Skeletal muscle tissue (tissue), 4 donors: ENCODE results near the gene CELF4. TPM values are rescaled to one million over a fixed set of nuclear protein-coding genes. Genes with fewer than 3 reads are reported as not detected.

Experiments used
- H3K27ac ChIP-seq: one replicate; pipeline ENCODE4 v1.7.0; 2013; ENCODE audit warnings: mild to moderate bottlenecking, low read depth, low read length, inconsistent platforms
- H3K27me3 ChIP-seq, 3 donors: one replicate each; pipeline ENCODE4 v1.7.0; 2013; ENCODE audit warnings: low read length in 3 of 3; ENCODE audit not compliant: control insufficient read depth in 3 of 3, insufficient read depth in 3 of 3
- H3K36me3 ChIP-seq, 3 donors: one replicate each; pipeline ENCODE4 v1.7.0; 2013; ENCODE audit warnings: low read length in 3 of 3; ENCODE audit not compliant: control insufficient read depth in 3 of 3, insufficient read depth in 3 of 3
- H3K4me1 ChIP-seq, 3 donors: one replicate each; pipeline ENCODE4 v1.7.0; 2013; ENCODE audit warnings: low read length in 3 of 3, mild to moderate bottlenecking in 3 of 3; ENCODE audit not compliant: control insufficient read depth in 3 of 3, insufficient read depth in 3 of 3
- H3K4me3 ChIP-seq, 3 donors: one replicate each; pipeline ENCODE4 v1.7.0; 2013; ENCODE audit warnings: low read length in 3 of 3
- H3K9ac ChIP-seq, 3 donors: one replicate each; pipeline ENCODE4 v1.7.0; 2013; ENCODE audit warnings: low read length in 3 of 3, mild to moderate bottlenecking in 3 of 3, moderate library complexity in 2 of 3, low read depth in 1 of 3
- H3K9me3 ChIP-seq, 3 donors: one replicate each; pipeline ENCODE4 v1.7.0; 2013; ENCODE audit warnings: low read length in 3 of 3; ENCODE audit not compliant: control insufficient read depth in 3 of 3
- total RNA-seq: library from RNA; depleted of rRNA; stranded (reverse); fragments of >200 nt; gene quantifications from one replicate; pipeline ENCODE4 v1.2.3, GENCODE V29; 2014
- donor health status: Osteomylitis.

Gene CELF4
- total RNA-seq, 1 donor from 2014 or later, result not detected

GRCh38 chr18:37541517-37541916, 24.1 kb downstream of the CELF4 start:
- H3K4me1 ChIP-seq, result no peaks in the 10 kb centered on the region
- no peaks in the 10 kb centered on the region for H3K9me3 ChIP-seq
- no peak overlapping the region for H3K4me3 ChIP-seq
- H3K36me3 ChIP-seq, result no peaks in the 10 kb centered on the region
- H3K9ac ChIP-seq, result no peak overlapping the region
- H3K27me3 ChIP-seq, result peaks cover 40 to 50% (median 43%) of the 10 kb centered on the region in 3 donors
- H3K27ac ChIP-seq, result no peak overlapping the region

- Histone ChIP-seq H3K27ac (no peak overlapping the region), H3K4me1 (peaks cover 0 to 4% (median 2%) of the 10 kb centered on the region in 3 donors), H3K4me3 (no peak overlapping the region), H3K9ac (no peak overlapping the region), H3K27me3 (peaks cover 44 to 55% (median 44%) of the 10 kb centered on the region in 3 donors), H3K36me3 (no peaks in the 10 kb centered on the region), H3K9me3 (no peaks in the 10 kb centered on the region)
Observed at GRCh38 chr18:37540424-37541138, 25.0 kb downstream of the CELF4 start.

- Histone ChIP-seq H3K4me3 (no peak overlapping the region), H3K9ac (no peak overlapping the region), H3K27me3 (peaks cover 50 to 55% (median 50%) of the 10 kb centered on the region in 3 donors), H3K9me3 (no peaks in the 10 kb centered on the region), H3K27ac (no peak overlapping the region), H3K36me3 (no peaks in the 10 kb centered on the region), H3K4me1 (peaks cover 0 to 4% (median 3%) of the 10 kb centered on the region in 3 donors)
Observed at GRCh38 chr18:37539236-37539635, 26.4 kb downstream of the CELF4 start.

GRCh38 chr18:37538526-37539205, 26.9 kb downstream of the CELF4 start:
- Histone ChIP-seq H3K27ac (no peak overlapping the region), H3K27me3 (peaks cover 48 to 55% (median 51%) of the 10 kb centered on the region in 3 donors), H3K9me3 (no peaks in the 10 kb centered on the region)

GRCh38 chr18:37537868-37538525, 27.6 kb downstream of the CELF4 start:
- no peaks in the 10 kb centered on the region for H3K36me3 ChIP-seq
- peaks cover 0 to 4% (median 3%) of the 10 kb centered on the region in 3 donors for H3K4me1 ChIP-seq
- H3K4me3 ChIP-seq, result no peak overlapping the region
- no peak overlapping the region for H3K27ac ChIP-seq
- no peaks in the 10 kb centered on the region for H3K9me3 ChIP-seq
- no peak overlapping the region for H3K9ac ChIP-seq
- H3K27me3 ChIP-seq, result peaks cover 43 to 51% (median 51%) of the 10 kb centered on the region in 3 donors

More at GRCh38 chr18:37538526-37539205, 26.9 kb downstream of the CELF4 start:
- no peak overlapping the region for H3K4me3 ChIP-seq
- no peaks in the 10 kb centered on the region for H3K36me3 ChIP-seq
- H3K9ac ChIP-seq, result no peak overlapping the region
- H3K4me1 ChIP-seq, result peaks cover 0 to 4% (median 3%) of the 10 kb centered on the region in 3 donors

GRCh38 chr18:37536656-37537055, 28.9 kb downstream of the CELF4 start:
- H3K27me3 ChIP-seq, result peaks cover 48 to 53% (median 53%) of the 10 kb centered on the region in 3 donors
- no peaks in the 10 kb centered on the region for H3K9me3 ChIP-seq
- H3K27ac ChIP-seq, result no peak overlapping the region
- no peak overlapping the region for H3K9ac ChIP-seq
- peaks cover 0 to 4% (median 3%) of the 10 kb centered on the region in 3 donors for H3K4me1 ChIP-seq
- no peaks in the 10 kb centered on the region for H3K36me3 ChIP-seq
- no peak overlapping the region for H3K4me3 ChIP-seq

DNA sequence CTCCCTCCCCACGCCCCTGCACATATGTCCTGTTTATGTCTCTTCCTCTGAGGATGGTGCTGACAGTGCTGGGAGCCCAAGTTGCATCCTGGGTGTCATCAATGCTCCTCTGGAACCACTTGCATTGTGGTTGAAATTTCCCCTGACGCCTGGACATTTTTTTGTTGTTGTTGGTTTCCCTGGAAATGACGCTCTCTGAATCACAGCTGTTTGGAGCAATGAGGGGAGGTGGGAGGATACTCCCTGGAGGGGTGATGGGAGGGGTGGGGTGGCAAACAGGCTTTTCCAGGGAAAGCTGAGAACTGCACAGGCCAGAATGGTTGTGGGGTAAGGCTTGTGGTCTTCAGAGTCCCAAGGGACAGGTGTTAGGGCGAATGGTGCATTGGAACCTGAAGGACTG, 29.6 kb downstream of the CELF4 start:
- peaks cover 48 to 59% (median 54%) of the 10 kb centered on the region in 3 donors for H3K27me3 ChIP-seq
- no peaks in the 10 kb centered on the region for H3K36me3 ChIP-seq
- H3K4me1 ChIP-seq, result peaks cover 0 to 4% (median 3%) of the 10 kb centered on the region in 3 donors
- H3K27ac ChIP-seq, result no peak overlapping the region
- no peak overlapping the region for H3K4me3 ChIP-seq
- H3K9ac ChIP-seq, result no peak overlapping the region
- no peaks in the 10 kb centered on the region for H3K9me3 ChIP-seq

- H3K27ac ChIP-seq, result no peak overlapping the region
- no peak overlapping the region for H3K9ac ChIP-seq
- peaks cover 44 to 62% (median 48%) of the 10 kb centered on the region in 3 donors for H3K27me3 ChIP-seq
- no peaks in the 10 kb centered on the region for H3K9me3 ChIP-seq
- no peaks in the 10 kb centered on the region for H3K36me3 ChIP-seq
- peaks cover 0 to 4% (median 3%) of the 10 kb centered on the region in 3 donors for H3K4me1 ChIP-seq
- no peak overlapping the region for H3K4me3 ChIP-seq
Observed at GRCh38 chr18:37534627-37535026, 31.0 kb downstream of the CELF4 start.

- no peak overlapping the region for H3K27ac ChIP-seq
- no peaks in the 10 kb centered on the region for H3K9me3 ChIP-seq
- H3K27me3 ChIP-seq, result peaks cover 46 to 61% (median 49%) of the 10 kb centered on the region in 3 donors
- peaks cover 0 to 4% (median 3%) of the 10 kb centered on the region in 3 donors for H3K4me1 ChIP-seq
- H3K4me3 ChIP-seq, result no peak overlapping the region
- no peaks in the 10 kb centered on the region for H3K36me3 ChIP-seq
- H3K9ac ChIP-seq, result no peak overlapping the region
Observed at GRCh38 chr18:37533647-37534584, 31.7 kb downstream of the CELF4 start.
